ENCODE measurements around the gene ELK3.
"Not testable (repeated sequence)": the region's sequence is repeated elsewhere in the genome, so short reads cannot be mapped to it uniquely, and the experiment has no call there.

The ELK3 gene

DNA sequence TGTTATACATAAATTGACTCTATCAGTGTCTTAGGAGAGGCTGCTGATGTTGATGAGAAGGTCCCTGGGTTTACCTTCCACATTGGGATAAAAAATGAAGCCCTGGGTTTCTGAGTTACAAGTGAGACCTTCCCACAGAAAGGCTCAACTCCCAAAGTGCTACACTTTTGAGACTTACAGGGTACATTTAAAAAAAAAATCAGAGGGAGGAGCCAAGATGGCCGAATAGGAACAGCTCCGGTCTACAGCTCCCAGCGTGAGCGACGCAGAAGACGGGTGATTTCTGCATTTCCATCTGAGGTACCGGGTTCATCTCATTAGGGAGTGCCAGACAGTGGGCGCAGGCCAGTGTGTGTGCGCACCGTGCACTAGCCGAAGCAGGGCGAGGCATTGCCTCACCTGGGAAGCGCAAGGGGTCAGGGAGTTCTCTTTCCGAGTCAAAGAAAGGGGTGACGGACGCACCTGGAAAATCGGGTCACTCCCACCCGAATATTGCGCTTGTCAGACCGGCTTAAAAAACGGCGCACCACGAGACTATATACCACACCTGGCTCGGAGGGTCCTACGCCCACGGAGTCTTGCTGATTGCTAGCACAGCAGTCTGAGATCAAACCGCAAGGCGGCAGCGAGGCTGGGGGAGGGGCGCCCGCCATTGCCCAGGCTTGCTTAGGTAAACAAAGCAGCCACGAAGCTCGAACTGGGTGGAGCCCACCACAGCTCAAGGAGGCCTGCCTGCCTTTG lies 121.7 kb downstream of the ELK3 start:
- not testable (repeated sequence) for DNase-seq

DNA sequence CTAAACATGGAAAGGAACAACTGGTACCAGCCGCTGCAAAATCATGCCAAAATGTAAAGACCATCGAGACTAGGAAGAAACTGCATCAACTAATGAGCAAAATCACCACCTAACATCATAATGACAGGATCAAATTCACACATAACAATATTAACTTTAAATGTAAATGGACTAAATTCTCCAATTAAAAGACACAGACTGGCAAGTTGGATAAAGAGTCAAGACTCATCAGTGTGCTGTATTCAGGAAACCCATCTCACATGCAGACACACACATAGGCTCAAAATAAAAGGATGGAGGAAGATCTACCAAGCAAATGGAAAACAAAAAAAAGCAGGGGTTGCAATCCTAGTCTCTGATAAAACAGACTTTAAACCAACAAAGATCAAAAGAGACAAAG lies 123.6 kb downstream of the ELK3 start:
- not testable (repeated sequence) for DNase-seq
